Activated T-cell treated with anti-CD3 and anti-CD28 coated beads, Interleukin-2, amount 50 U/mL, for 24 hours (primary cell): Measurements from ENCODE around the gene BTBD6.

ENCODE experiments used
- DNase-seq: peaks from one replicate; pipeline ENCODE4 v3.0.0-alpha.2; 2020
- H3K27ac Mint-ChIP-seq: 2 replicates; pipeline ENCODE4 v1.8.0; 2020; ENCODE audit warnings: mild to moderate bottlenecking, mixed read lengths
- H3K27me3 Mint-ChIP-seq: 2 replicates; pipeline ENCODE4 v1.8.0; 2020; ENCODE audit warnings: mixed read lengths
- H3K36me3 Mint-ChIP-seq: 2 replicates; pipeline ENCODE4 v1.8.0; 2020; ENCODE audit warnings: low read depth, mixed read lengths
- H3K4me1 Mint-ChIP-seq: 2 replicates; pipeline ENCODE4 v1.8.0; 2020; ENCODE audit warnings: low read depth, mixed read lengths
- H3K4me3 Mint-ChIP-seq: 2 replicates; pipeline ENCODE4 v1.8.0; 2020; ENCODE audit warnings: mild to moderate bottlenecking, moderate library complexity, mixed read lengths
- H3K9me3 Mint-ChIP-seq: 2 replicates; pipeline ENCODE4 v1.8.0; 2020; ENCODE audit warnings: mixed read lengths

The BTBD6 gene

GRCh38 chr14:105248368-105249181 is at the start of gene BTBD6:
Gene BTBD6, plus strand, starts transcription at chr14:105248533. Its CDS starts 179 bp downstream, at chr14:105248712.
- DNase-seq, result peak; percentile 92
- Mint-ChIP-seq H3K9me3 (no peaks in the 10 kb centered on the region), H3K27me3 (no peaks in the 10 kb centered on the region), H3K4me1 (peaks cover 39% of the 10 kb centered on the region), H3K27ac (peak within 1 kb of the TSS; percentile 76), H3K4me3 (peak within 1 kb of the TSS; percentile 79), H3K36me3 (peaks cover 72% of the 10 kb centered on the region)

GRCh38 chr14:105198588-105198987 is 49.7 kb upstream of the BTBD6 start:
- Mint-ChIP-seq H3K27me3 (peaks cover 58% of the 10 kb centered on the region), H3K4me1 (peaks cover 37% of the 10 kb centered on the region), H3K27ac (no peak overlapping the region), H3K36me3 (no peaks in the 10 kb centered on the region), H3K9me3 (no peaks in the 10 kb centered on the region), H3K4me3 (no peak overlapping the region)
- DNase-seq, result no peak

GRCh38 chr14:105199093-105199492 is 49.2 kb upstream of the BTBD6 start:
- Mint-ChIP-seq H3K4me3 (no peak overlapping the region), H3K27ac (no peak overlapping the region), H3K4me1 (peaks cover 32% of the 10 kb centered on the region), H3K27me3 (peaks cover 54% of the 10 kb centered on the region), H3K36me3 (no peaks in the 10 kb centered on the region), H3K9me3 (no peaks in the 10 kb centered on the region)
- DNase-seq, result no peak

DNA sequence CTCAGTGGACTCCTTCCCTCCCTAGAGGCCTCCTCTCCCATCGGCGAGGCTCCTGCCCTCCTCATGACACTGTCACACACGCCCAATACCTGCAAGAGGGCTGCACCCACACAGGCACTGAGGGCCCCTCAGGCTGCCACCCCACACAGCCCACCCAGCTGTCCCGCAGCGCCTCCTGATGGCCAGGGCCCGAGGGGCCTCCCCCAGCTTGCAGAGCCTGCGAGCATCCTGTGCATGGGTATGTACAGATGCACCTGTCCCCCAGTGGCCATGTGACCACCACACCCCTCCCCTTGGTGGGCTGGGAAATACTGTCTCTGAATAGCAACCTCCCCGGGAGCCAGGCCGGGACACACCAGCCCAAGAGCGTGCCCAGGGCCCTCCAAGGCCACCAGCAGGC is 48.3 kb upstream of the BTBD6 start:
- Mint-ChIP-seq H3K4me1 (peaks cover 31% of the 10 kb centered on the region), H3K27ac (no peak overlapping the region), H3K9me3 (no peaks in the 10 kb centered on the region), H3K36me3 (no peaks in the 10 kb centered on the region), H3K27me3 (peaks cover 46% of the 10 kb centered on the region), H3K4me3 (no peak overlapping the region)
- DNase-seq, result no peak

- Mint-ChIP-seq H3K36me3 (no peaks in the 10 kb centered on the region), H3K4me1 (peaks cover 27% of the 10 kb centered on the region), H3K27me3 (peaks cover 42% of the 10 kb centered on the region), H3K9me3 (no peaks in the 10 kb centered on the region), H3K4me3 (no peak overlapping the region), H3K27ac (no peak overlapping the region)
- DNase-seq, result no peak
Measured at GRCh38 chr14:105200641-105201040, 47.7 kb upstream of the BTBD6 start.

DNA sequence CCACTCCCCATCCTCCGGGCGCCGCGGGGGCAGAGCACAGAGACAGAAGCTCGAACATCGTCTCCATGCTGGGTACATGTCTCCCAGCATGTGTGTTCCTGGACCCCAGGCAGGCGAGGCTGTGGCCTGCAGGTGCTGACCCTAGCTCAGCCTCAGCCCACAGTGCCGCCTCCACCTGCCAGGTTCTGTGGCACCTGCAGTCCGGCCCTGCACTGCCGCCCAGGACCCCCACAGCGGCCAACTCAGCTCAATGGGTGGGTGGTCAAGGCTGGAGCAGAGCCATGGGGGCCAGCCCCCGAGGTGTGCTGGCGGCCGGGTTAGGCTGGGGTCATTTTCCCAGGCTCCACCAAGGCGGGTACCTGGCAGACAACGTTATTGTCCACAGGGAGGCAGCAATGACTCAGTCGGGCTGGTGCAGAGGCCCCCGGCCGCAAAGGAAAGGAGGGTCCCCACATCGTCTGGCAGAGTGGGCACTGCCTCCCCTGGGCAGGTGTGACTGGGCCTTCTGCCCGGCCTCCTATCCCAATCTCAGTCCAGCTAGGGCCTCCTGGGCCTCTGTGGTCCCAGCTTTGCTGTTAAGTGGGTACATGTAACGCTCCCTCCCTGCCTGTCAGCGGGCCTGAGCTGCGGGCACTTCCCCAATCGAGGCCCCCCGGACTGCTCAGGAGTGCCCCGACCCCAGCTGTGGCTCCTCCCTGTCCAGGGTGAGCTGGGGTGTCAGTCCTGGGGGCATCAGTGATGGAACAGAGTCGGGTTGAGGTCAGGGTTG is 47.0 kb upstream of the BTBD6 start:
- Mint-ChIP-seq H3K4me1 (peaks cover 21% of the 10 kb centered on the region), H3K27ac (peak overlapping the region; percentile 40), H3K4me3 (no peak overlapping the region), H3K9me3 (no peaks in the 10 kb centered on the region), H3K36me3 (no peaks in the 10 kb centered on the region), H3K27me3 (peaks cover 36% of the 10 kb centered on the region)
- no peak for DNase-seq

DNA sequence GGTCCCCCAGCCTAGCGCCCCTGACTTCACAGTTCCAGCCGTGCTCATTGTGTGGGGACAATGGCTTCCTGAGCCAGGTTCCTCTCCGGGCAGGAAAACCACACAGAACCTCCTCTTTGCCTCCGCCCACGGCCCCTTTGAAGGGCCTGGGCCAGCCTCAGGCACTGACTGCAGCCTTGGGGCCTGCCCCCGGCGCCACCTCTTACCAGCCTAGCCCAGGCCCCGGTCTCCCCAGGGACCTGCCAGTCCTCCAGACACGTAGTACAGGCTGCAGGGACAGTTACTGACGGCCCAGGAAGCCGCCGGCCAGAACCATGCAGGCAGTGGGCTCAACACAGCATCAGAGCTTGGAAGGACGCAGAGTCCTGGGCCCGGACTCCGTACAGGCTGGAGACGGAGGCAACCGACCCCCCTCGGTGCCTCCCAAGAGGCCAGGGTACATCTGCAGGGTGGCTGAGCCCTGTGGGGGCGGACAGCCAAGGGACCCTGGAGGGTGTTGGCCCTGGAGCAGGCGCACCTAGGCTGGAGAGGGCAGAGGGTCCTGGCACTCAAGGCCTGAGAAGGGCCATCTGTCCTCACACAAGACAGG is 46.3 kb upstream of the BTBD6 start:
- Mint-ChIP-seq H3K27ac (peak overlapping the region; percentile 40), H3K9me3 (no peaks in the 10 kb centered on the region), H3K4me3 (no peak overlapping the region), H3K27me3 (peaks cover 36% of the 10 kb centered on the region), H3K4me1 (peaks cover 21% of the 10 kb centered on the region), H3K36me3 (no peaks in the 10 kb centered on the region)
- peak; percentile 54 for DNase-seq

DNA sequence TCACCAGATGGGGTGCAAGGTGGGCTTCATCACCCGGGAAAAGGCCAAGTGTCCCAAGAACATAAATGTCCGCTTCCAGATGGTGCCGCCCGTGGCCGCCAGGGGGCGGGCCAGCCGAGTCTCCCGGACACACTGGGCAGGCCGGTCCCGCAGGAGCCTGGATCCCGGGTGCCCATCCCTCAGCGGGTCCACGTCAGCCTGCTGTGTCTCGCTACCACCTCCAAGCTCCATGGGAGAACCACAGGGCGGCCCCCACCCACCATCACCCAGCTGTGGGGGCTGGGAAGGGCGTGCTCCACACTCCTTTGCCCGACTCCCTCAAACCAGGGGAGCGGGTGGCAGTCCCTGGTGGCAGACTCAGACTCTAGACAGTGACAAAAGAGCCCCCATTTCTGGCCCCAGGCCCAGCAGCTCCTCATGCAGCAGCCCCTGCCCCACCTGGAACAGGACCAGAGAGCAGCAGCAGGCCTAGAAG is 45.2 kb upstream of the BTBD6 start:
- DNase-seq, result peak; percentile 79
- H3K4me1 Mint-ChIP-seq, result peaks cover 18% of the 10 kb centered on the region
- no peaks in the 10 kb centered on the region for H3K36me3 Mint-ChIP-seq
- no peak overlapping the region for H3K4me3 Mint-ChIP-seq
- H3K9me3 Mint-ChIP-seq, result no peaks in the 10 kb centered on the region
- H3K27ac Mint-ChIP-seq, result no peak overlapping the region
- H3K27me3 Mint-ChIP-seq, result peaks cover 26% of the 10 kb centered on the region

GRCh38 chr14:105203701-105204100 is 44.6 kb upstream of the BTBD6 start:
- no peaks in the 10 kb centered on the region for H3K9me3 Mint-ChIP-seq
- H3K4me3 Mint-ChIP-seq, result no peak overlapping the region
- H3K27me3 Mint-ChIP-seq, result peaks cover 20% of the 10 kb centered on the region
- H3K4me1 Mint-ChIP-seq, result peaks cover 18% of the 10 kb centered on the region
- DNase-seq, result no peak
- H3K27ac Mint-ChIP-seq, result no peak overlapping the region
- no peaks in the 10 kb centered on the region for H3K36me3 Mint-ChIP-seq

- no peaks in the 10 kb centered on the region for H3K36me3 Mint-ChIP-seq
- DNase-seq, result no peak
- no peaks in the 10 kb centered on the region for H3K9me3 Mint-ChIP-seq
- H3K4me3 Mint-ChIP-seq, result no peak overlapping the region
- peaks cover 15% of the 10 kb centered on the region for H3K27me3 Mint-ChIP-seq
- peaks cover 18% of the 10 kb centered on the region for H3K4me1 Mint-ChIP-seq
- H3K27ac Mint-ChIP-seq, result no peak overlapping the region
Measured at GRCh38 chr14:105204206-105204930, 44.0 kb upstream of the BTBD6 start.

- Mint-ChIP-seq H3K27ac (no peak overlapping the region), H3K9me3 (no peaks in the 10 kb centered on the region), H3K27me3 (peaks cover 8% of the 10 kb centered on the region), H3K4me1 (peaks cover 18% of the 10 kb centered on the region), H3K36me3 (peaks cover 4% of the 10 kb centered on the region), H3K4me3 (no peak overlapping the region)
- no peak for DNase-seq
Measured at GRCh38 chr14:105204931-105205672, 43.2 kb upstream of the BTBD6 start.

GRCh38 chr14:105205673-105206208 is 42.6 kb upstream of the BTBD6 start:
- Mint-ChIP-seq H3K9me3 (no peaks in the 10 kb centered on the region), H3K27me3 (peaks cover 2% of the 10 kb centered on the region), H3K4me3 (no peak overlapping the region), H3K36me3 (peaks cover 9% of the 10 kb centered on the region), H3K4me1 (peaks cover 18% of the 10 kb centered on the region), H3K27ac (no peak overlapping the region)
- DNase-seq, result no peak

DNA sequence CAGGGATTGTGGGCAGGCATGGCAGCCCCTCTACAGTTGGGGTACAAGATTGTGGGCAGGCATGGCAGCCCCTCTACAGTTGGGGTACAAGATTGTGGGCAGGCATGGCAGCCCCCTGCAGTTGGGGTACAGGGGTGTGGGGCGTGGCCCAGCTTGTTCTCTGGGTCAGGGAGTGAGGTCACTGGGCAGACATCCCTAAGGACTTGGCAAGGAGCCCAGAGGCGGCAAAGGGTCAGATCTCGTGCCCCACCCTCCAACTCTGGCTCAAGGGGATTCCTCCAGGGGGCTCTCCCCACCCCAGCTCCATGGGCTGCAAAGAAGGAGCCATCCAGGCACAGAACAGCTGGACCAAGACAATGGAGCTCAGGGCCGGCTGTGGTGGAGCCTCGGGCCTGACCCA is 41.5 kb upstream of the BTBD6 start:
- Mint-ChIP-seq H3K27ac (no peak overlapping the region), H3K4me3 (no peak overlapping the region), H3K27me3 (no peaks in the 10 kb centered on the region), H3K36me3 (peaks cover 10% of the 10 kb centered on the region), H3K4me1 (peaks cover 14% of the 10 kb centered on the region), H3K9me3 (no peaks in the 10 kb centered on the region)
- no peak for DNase-seq
